Loucy (cell line): Measurements from ENCODE around the gene DPT.
A peak's percentile ranks its signal among the peaks of the same experiment; 100 is the strongest.

Experiments
- H2AFZ ChIP-seq: fragments of 200-600 bp; sonication (generic); 2 replicates; pipeline ENCODE4 v1.6.0; 2016; ENCODE audit warnings: antibody characterized with exemption, mild to moderate bottlenecking, low read length, moderate library complexity
- H3F3A ChIP-seq: fragments of 200-600 bp; 2 replicates; pipeline ENCODE4 v1.6.0; 2016; ENCODE audit warnings: antibody characterized with exemption, low read depth, mild to moderate bottlenecking
- H3K27me3 ChIP-seq: fragments of 200-600 bp; sonication (generic); 2 replicates; pipeline ENCODE4 v1.6.1; 2014; ENCODE audit warnings: low read length, mild to moderate bottlenecking; ENCODE audit not compliant: insufficient read depth, poor library complexity, severe bottlenecking
- H3K36me3 ChIP-seq: fragments of 200-600 bp; sonication (generic); 2 replicates; pipeline ENCODE4 v1.6.1; 2016; ENCODE audit warnings: low read length; ENCODE audit not compliant: insufficient read depth
- H3K4me1 ChIP-seq: fragments of 200-600 bp; sonication (generic); 2 replicates; pipeline ENCODE4 v1.5.1; 2014; ENCODE audit warnings: low read length, mild to moderate bottlenecking; ENCODE audit not compliant: insufficient read depth, poor library complexity, severe bottlenecking
- H3K4me2 ChIP-seq: fragments of 200-600 bp; sonication (generic); 2 replicates; pipeline ENCODE4 v1.6.0; 2014; ENCODE audit warnings: antibody characterized with exemption, low read length, low read depth, mild to moderate bottlenecking; ENCODE audit not compliant: poor library complexity, severe bottlenecking
- H3K4me3 ChIP-seq: fragments of 200-600 bp; sonication (generic); 2 replicates; pipeline ENCODE4 v1.5.1; 2014; ENCODE audit warnings: low read length, mild to moderate bottlenecking, mixed read lengths; ENCODE audit not compliant: poor library complexity, severe bottlenecking
- H3K79me2 ChIP-seq: fragments of 200-600 bp; sonication (generic); 2 replicates; pipeline ENCODE4 v1.6.1; 2014; ENCODE audit warnings: low read length; ENCODE audit not compliant: insufficient read depth
- H3K9ac ChIP-seq: fragments of 200-600 bp; sonication (generic); 2 replicates; pipeline ENCODE4 v1.6.0; 2014; ENCODE audit warnings: mild to moderate bottlenecking, low read depth, low read length, moderate library complexity; ENCODE audit not compliant: poor library complexity, severe bottlenecking
- H3K9me2 ChIP-seq: fragments of 200-600 bp; sonication (generic); replicated peaks from 2 replicates; pipeline ENCODE4 v1.6.1; 2016; ENCODE audit warnings: low read depth, low read length, mixed read lengths
- H3K9me3 ChIP-seq: fragments of 200-600 bp; sonication (generic); 2 replicates; pipeline ENCODE4 v1.6.1; 2014; ENCODE audit warnings: mild to moderate bottlenecking, antibody characterized with exemption, low read length, low read depth; ENCODE audit not compliant: insufficient read depth
- H4K20me1 ChIP-seq: fragments of 200-600 bp; sonication (generic); 2 replicates; pipeline ENCODE4 v1.6.0; 2014; ENCODE audit warnings: antibody characterized with exemption, low read length, mild to moderate bottlenecking; ENCODE audit not compliant: insufficient read depth, poor library complexity, severe bottlenecking
- CTCF ChIP-seq: fragments of 200-600 bp; sonication (generic); conservative IDR thresholded peaks from 2 replicates; pipeline ENCODE4 v1.5.1; 2014; ENCODE audit warnings: mild to moderate bottlenecking, antibody characterized with exemption, low read length
- EZH2phosphoT487 ChIP-seq: fragments of 200-600 bp; IDR thresholded peaks from 2 replicates; pipeline ENCODE4 v1.6.1; 2018; ENCODE audit warnings: antibody characterized with exemption, mild to moderate bottlenecking, moderate library complexity, borderline replicate concordance

Gene DPT

GRCh38 chr1:168726719-168727118, 2.3 kb downstream of the DPT start:
- Histone ChIP-seq H2AFZ (no peak overlapping the region), H3K36me3 (no peaks in the 10 kb centered on the region), H3F3A (no peaks in the 10 kb centered on the region), H3K4me2 (no peak overlapping the region), H3K27me3 (no peaks in the 10 kb centered on the region), H4K20me1 (no peaks in the 10 kb centered on the region), H3K9me3 (no peaks in the 10 kb centered on the region), H3K4me1 (no peaks in the 10 kb centered on the region), H3K79me2 (no peaks in the 10 kb centered on the region), H3K9me2 (no peaks in the 10 kb centered on the region), H3K4me3 (no peak overlapping the region), H3K9ac (no peak overlapping the region)
- TF ChIP-seq EZH2phosphoT487 (no peak), CTCF (no peak)

GRCh38 chr1:168726281-168726680, 2.7 kb downstream of the DPT start:
- Histone ChIP-seq H3K9me2 (no peaks in the 10 kb centered on the region), H3F3A (no peaks in the 10 kb centered on the region), H3K79me2 (no peaks in the 10 kb centered on the region), H2AFZ (peak overlapping the region; percentile 9; the same call in 1 of the 2 replicates), H3K9me3 (no peaks in the 10 kb centered on the region), H3K36me3 (no peaks in the 10 kb centered on the region), H3K4me3 (no peak overlapping the region), H3K4me2 (no peak overlapping the region), H3K4me1 (no peaks in the 10 kb centered on the region), H3K27me3 (no peaks in the 10 kb centered on the region), H4K20me1 (no peaks in the 10 kb centered on the region), H3K9ac (no peak overlapping the region)
- TF ChIP-seq EZH2phosphoT487 (no peak), CTCF (no peak)

GRCh38 chr1:168725831-168726230, 3.2 kb downstream of the DPT start:
- no peaks in the 10 kb centered on the region for H3K9me3 ChIP-seq
- no peaks in the 10 kb centered on the region for H4K20me1 ChIP-seq
- peak overlapping the region; percentile 9; the same call in 1 of the 2 replicates for H2AFZ ChIP-seq
- no peaks in the 10 kb centered on the region for H3F3A ChIP-seq
- no peaks in the 10 kb centered on the region for H3K9me2 ChIP-seq
- no peak overlapping the region for H3K4me3 ChIP-seq
- H3K9ac ChIP-seq, result no peak overlapping the region
- no peaks in the 10 kb centered on the region for H3K36me3 ChIP-seq
- H3K79me2 ChIP-seq, result no peaks in the 10 kb centered on the region
- H3K4me2 ChIP-seq, result no peak overlapping the region
- TF ChIP-seq CTCF, result no peak
- TF ChIP-seq EZH2phosphoT487, result no peak
- no peaks in the 10 kb centered on the region for H3K27me3 ChIP-seq
- H3K4me1 ChIP-seq, result no peaks in the 10 kb centered on the region
